ENCODE data around the gene PHF11.

The PHF11 gene

DNA sequence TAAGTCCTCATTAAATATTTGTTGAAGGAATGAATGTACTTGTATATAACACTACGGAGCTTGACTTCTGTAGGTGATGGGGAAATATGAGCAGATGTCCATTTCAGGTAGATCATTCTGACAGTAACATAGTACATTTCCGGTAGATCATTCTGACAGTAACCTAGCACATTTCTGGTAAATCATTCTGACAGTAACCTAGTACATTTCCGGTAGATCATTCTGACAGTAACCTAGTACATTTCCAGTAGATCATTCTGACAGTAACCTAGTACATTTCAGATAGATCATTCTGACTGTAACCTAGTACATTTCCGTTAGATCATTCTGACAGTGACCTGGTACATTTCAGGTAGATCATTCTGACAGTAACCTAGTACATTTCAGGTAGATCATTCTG lies 2.5 kb downstream of the PHF11 start:
- DNase-seq, result no peak

DNA sequence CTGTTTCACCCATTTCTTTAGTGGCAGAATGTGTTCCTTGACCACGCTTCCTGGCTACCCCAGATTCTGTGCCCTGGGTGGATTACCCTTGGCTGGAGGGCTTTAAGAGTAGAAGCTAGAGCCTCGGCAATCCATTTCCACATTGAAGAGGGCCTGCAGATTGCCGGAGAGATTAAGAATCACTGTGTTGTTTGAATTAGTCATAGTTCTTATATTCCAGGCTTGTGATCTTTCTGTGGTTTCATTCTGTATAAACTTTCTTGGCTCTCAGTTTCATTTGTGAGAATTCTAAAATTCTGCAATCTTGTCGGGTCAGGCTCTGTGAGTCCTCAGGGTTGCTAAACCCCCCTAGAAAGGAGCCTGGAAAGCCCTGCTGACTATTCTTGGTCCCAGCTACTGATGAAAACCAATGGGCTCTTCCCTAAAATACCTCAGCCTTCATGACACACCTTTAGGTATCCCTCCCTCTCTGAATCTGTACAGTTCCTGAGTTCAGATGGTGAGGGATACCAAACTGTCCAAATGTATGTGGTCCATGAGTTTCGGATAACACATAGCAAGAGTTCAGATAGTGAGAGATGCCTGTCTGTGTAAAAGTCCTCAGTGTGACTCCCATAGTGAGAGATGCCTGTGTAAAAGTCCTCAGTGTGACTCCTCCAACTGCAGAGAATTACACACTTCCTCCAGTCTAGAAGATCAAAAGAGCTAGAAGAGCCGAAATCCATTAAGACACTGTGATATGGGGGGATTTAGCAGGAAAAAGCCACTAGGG lies 4.3 kb downstream of the PHF11 start:
- peak; percentile 63 for DNase-seq

DNA sequence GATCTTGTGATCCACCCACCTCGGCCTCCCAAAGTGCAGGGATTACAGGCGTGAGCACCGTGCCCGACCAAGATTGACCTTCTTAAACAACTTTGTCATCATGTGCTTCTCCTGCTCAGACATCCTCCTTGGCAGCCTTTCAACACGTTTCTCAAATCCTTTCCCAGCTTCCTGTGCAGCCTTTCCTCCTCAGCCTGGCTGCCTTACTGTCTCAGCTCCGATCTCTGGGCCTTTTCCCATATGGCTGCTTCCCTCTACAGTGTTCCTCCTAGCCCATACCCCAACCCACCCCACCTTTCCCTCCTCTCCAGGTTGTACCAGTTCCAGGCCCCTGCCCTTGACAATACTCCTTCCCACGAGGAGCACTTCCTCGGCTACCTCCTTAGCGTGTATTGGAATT lies 7.2 kb downstream of the PHF11 start:
- peak; percentile 48 for DNase-seq

DNA sequence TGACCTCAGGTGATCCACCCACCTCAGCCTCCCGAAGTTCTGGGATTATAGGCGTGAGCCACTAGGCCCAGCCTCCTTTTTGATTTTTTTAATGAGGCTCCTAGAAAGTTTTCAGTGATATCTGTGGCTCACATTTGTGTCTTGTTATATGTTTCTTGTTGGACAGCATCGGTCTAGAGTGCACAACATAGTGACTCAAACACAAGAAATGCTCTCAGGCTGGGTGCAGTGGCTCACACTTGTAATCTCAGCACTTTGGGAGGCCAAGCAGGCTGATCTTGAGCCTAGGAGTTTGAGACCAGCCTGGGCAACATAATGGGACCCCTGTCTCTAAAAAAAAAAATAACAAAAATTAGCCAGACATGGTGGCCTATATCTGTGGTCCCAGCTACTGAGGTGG lies 8.2 kb downstream of the PHF11 start:
- no peak for DNase-seq

- no peak for DNase-seq
Measured at GRCh38 chr13:49512578-49512977, 16.8 kb downstream of the PHF11 start.

DNA sequence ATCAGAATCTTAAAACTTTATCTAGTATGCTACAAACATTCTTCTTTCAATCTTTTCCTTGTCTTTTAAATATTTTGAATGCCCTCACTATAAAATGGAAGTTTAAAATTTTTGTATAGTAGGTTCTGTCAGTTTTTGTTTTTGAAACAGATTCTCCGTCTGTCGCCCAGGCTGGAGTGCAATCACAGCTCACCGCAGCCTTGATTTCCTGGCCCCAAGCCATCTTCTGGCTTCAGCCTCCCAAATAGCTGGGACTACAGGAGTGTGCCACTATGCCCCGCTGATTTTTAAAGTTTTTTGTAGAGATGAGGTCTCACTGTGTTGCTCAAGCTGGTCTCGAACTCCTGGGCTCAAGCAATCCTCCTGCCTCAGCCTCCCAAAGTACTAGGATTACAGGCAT lies 20.7 kb downstream of the PHF11 start:
- DNase-seq, result no peak

- peak; percentile 11 for DNase-seq
Measured at GRCh38 chr13:49517461-49517860, 21.7 kb downstream of the PHF11 start.

GRCh38 chr13:49521224-49521623 lies 25.5 kb downstream of the PHF11 start:
- DNase-seq, result no peak

DNA sequence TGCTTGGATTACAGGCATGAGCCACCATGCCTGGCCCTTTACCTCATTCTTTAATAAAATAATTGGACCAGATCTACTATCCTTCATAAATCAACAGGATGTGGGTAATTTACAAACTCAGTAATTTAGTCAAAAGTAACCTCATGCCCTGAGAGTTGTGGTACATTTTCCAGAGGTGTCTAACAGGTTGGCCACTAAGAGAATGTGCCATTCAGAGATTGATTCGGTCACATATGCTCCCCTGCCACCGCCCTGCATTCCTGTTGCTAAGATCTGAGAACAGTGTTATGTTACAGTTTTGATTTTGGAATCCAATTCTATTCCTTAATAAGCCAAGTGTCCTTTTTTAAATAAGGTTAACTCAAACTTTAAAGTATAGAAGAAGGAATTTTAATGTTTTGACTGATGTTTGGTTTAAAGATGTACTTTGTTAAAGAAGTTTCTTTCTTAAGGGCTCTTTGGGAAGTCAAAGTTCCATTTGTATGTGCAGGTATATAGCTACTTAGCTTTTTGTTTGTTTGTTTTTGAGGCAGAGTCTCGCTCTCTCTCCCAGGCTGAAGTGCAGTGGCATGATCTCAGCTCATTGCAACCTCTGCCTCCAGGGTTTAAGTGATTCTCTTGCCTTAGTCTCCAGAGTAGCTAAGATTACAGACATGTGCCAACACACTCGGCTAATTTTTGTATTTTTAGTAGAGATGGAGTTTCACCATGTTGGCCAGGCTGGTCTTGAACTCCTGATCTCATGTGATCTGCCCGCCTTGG lies 29.2 kb downstream of the PHF11 start:
- no peak for DNase-seq

DNA sequence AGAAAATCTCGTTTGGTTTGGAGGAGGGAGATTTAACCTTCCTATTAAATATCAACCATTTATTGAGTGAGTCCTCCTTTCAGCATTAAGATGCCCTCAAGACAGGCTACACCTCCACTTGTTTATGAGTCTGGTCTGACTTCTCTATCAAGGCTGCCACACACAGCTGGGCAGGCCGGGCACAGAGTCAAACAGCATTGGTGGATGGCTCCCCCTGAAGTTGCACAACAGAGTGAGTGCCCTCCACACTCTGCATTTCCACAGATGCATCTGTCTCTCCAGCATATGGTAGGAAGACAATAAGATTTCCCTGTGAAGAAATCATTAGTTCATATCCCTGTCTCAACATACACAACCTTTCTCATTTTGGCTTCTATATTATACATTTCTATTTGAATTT lies 31.4 kb downstream of the PHF11 start:
- DNase-seq, result no peak

DNA sequence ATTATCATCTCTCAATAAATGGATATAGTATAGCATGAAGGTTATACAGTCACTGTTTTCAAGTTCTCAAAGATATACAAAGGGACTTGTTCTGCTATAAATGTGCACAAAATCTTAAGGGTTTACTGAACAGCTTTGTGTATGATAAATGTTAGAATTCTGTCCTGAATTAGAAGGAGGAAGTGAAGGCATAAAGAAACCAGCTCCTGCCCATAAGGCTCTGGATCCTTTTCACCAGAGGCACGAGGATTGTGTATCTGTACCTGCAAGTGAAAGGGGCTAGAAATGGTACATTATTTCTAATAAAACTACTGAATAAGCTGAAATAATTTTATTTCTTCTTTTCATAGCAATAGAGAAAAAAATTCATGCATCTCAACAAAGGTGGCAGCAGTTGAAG lies 32.4 kb downstream of the PHF11 start:
- DNase-seq, result no peak

GRCh38 chr13:49530457-49530856 lies 34.7 kb downstream of the PHF11 start:
- no peak for DNase-seq

DNA sequence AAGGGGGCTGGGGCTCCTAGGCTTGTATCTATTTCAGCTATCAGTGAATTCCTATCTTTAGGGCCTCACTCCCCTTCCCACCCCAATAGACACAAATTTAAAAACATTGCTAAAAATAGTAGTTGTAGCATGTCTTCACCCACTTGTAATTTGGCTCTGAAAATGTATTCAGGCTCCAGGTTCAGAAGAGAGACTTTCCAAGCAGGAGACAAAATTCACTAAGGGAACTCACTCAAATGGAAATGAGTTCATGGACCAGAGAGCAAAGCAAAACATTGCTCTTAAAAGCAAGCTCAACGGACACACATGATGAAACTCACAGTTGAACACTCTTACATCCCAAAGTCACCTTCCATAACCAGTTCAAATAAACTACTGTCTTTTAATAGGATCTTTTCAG lies 36.8 kb downstream of the PHF11 start:
- no peak for DNase-seq

DNA sequence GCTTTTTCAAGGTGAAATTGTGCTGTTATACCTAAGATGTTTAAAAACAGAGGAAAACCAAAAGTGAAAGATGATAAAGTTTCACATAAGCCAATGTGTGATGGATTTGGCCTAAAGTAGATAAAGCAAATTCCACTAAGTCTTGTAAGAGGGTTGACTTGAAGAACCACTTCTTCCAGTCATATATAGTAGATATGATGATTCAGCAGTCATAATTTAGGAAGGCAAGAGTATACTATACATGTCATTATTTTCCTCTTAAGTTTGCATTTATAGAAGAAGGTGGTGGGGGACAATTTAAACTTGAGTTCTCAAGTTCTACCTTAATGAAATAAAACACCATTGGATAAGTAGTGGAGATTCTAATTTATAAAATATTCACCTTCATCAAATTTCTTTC lies 37.3 kb downstream of the PHF11 start:
- no peak for DNase-seq

DNA sequence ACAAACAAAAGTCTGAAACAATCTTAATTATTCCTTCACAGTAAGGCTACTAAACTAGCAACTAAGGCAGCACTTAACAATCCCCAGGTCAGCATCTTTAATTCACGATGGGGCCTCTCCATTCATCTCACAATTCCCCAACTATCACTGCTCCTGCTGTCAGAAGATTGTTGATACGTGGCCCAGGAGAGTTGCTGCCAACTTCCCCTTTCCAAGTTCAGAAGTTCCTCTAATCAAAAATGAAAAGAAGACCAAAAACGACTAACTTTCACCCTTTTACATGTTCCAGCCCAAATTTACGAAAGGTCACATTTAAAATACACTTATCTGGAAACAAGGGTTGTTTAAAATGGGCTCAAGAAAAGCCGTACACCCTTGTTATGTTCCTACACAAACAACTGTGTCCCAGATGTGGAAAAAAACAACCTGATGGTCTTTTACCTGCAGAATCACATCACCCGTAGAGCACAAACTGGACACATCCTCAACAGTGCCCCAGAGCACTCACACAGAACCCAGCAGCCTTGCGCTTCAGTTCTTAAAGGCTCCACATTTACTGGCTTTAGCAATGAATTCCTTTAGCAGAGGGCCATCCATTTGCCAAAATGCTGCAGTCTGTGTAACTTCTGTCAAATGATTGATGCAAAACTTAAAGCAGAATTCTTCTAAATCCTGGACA lies 38.0 kb downstream of the PHF11 start:
- no peak for DNase-seq

DNA sequence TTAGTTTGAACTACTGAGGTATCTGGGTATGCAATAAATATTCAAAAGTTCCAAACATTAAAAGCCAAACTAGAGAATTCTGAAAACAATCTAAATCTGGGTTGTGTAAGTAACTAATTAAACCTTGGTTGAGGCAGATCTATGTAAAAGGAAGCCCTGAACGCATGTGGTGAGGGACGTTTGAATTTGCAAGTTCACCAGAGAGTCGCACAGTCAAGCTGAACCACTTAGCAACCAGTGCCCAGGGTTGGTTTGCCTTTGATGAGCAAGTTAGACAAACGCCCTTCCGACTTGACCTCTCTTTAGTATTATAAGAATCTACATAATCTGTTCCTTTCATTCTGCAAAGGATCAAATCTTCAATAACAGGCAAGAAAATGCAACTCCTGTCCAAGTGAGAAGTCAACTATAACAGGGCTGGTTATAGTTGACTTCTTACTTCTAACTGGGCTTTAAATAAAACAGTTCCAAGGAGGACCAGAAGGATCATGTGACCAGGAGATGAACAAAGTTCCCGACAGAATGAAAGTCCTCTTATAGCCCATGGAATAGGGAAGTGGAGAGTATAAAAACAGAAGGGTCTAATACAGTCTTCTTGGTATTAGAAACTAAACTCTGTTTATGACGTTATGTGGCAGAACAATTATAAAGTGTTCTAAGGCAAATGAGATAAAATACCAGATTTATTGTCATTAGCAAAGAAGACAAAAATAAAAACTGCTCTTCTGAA lies 40.6 kb downstream of the PHF11 start:
- no peak for DNase-seq

GRCh38 chr13:49538404-49538803 lies 42.7 kb downstream of the PHF11 start:
- DNase-seq, result no peak

GRCh38 chr13:49539313-49539712 lies 43.6 kb downstream of the PHF11 start:
- peak; percentile 5 for DNase-seq

DNA sequence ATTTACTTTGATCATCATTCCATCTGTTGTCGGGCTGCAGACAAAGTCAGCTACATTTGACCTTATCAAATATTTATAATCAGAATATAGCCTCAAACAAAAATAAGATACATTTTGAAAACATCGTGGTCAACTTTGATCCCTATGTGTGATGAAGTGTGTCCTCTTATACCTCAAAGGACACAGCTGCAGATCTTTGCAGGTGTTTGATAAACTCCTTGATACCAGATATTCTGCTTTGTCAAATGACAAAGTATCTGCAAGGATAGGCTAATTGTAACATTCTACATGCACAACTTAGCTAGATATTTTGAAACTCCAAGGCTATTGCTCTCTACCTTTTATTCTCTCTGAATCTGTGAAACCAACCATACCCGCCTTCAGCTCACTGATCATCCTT lies 44.0 kb downstream of the PHF11 start:
- DNase-seq, result no peak

DNA sequence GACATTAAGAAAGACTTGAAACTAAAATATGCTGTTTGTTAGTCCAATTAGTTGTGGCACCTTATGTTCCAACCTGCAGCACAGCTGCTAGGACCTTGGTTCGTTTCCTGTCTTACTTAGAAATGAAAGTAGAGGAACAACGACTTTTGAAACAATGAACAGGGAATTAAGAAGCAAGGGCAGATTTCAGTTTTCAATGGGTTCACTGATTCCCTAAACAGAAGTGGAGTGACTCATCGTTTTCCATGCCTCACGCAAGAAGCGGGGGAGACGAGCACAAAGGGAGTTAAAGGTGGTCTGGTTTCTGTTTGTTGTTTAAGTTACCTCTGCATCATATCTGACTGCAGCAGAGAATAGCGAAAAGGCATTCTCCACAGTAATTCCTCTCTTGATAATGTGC lies 44.8 kb downstream of the PHF11 start:
- peak; percentile 5 for DNase-seq

DNA sequence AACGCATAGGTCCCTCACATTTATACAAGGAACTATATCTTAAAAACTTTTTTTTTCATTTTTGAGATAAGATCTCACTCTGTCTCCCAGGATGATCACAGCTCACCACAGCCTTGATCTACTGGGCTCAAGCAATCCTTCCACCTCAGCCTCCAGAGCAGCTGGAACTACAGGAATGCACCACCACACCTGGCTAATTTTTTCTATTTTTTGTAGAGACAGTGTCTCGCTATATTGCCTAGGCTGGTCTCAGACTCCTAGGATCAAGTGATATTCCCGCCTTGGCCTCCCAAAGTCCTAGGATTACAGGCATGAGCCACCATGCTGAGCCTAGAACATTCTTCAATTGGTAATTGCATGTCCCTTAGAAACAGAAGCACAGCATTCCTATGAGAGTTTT lies 47.9 kb downstream of the PHF11 start:
- DNase-seq, result no peak

GRCh38 chr13:49545661-49546060 lies 49.9 kb downstream of the PHF11 start:
- no peak for DNase-seq

- DNase-seq, result no peak
Measured at GRCh38 chr13:49546561-49546960, 50.8 kb downstream of the PHF11 start.
